HepG2 (cell line): Measurements from ENCODE around the gene BRD1. TPM values are rescaled to one million over a fixed set of nuclear protein-coding genes. Genes with fewer than 3 reads are reported as not detected.

Source experiments
- ATAC-seq: fragments of 200-7000 bp; cut with Tn5 transposase; 3 replicates; pipeline ENCODE4 v1.9.1; 2020; ENCODE audit warnings: mild to moderate bottlenecking, moderate library complexity
- BruUV-seq: library from RNA; stranded (reverse); fragments of 400-500 nt; replicated peaks from 2 replicates; lab custom pipeline; 2021; lab: Mats Ljungman, UMichigan
- CTCF ChIA-PET: fragments of 300-600 bp; formaldehyde crosslinking; extraction: SDS; loops from one replicate; lab custom pipeline; 2021; ENCODE audit warnings: low total read pairs, inconsistent platforms, low intra/inter-chr PET ratio; lab: Yijun Ruan, JAX
- POLR2A ChIA-PET: fragments of 350-600 bp; sonication (Branson Sonifier 250); formaldehyde crosslinking; loops from one replicate; lab custom pipeline; 2020; ENCODE audit warnings: antibody characterized with exemption, inconsistent platforms; lab: Yijun Ruan, JAX
- DNase-seq: peaks from one replicate; pipeline ENCODE4 v3.0.0-alpha.2; 2015; ENCODE audit warnings: low spot score
- FAIRE-seq: peaks from 3 replicates; lab custom pipeline; 2011; peaks lifted over from hg19 to GRCh38; lab: Jason Lieb, UNC
- H2AFZ ChIP-seq: one replicate; pipeline ENCODE4 v1.6.1; 2011; ENCODE audit warnings: low read length, inconsistent platforms
- H3K27ac ChIP-seq: fragments of 300-600 bp; 3 replicates; pipeline ENCODE4 v1.8.0; 2011; ENCODE audit warnings: mixed run types, mild to moderate bottlenecking, mixed read lengths, low read length, inconsistent platforms; ENCODE audit not compliant: insufficient read depth; ENCODE audit errors: extremely low read length
- H3K27me3 ChIP-seq, 2 experiments: fragments of 200-600 bp in 1 of 2; 2 replicates in 1 of 2; 3 replicates in 1 of 2; pipeline versions ENCODE4 v1.6.0 to v1.8.0; 2011; ENCODE audit warnings: low read length in 2 of 2, mild to moderate bottlenecking in 2 of 2, moderate library complexity in 2 of 2, inconsistent platforms in 1 of 2; ENCODE audit not compliant: insufficient read depth in 2 of 2, control insufficient read depth in 1 of 2
- H3K36me3 ChIP-seq, 2 experiments: fragments of 200-600 bp in 1 of 2; replicated peaks in 1 of 2; 2 replicates in 1 of 2; 3 replicates in 1 of 2; pipeline versions ENCODE4 v1.5.1 to v1.8.0; 2011; ENCODE audit warnings: low read length in 2 of 2, inconsistent platforms in 1 of 2; ENCODE audit not compliant: insufficient read depth in 2 of 2, control insufficient read depth in 1 of 2
- H3K4me1 ChIP-seq: 2 replicates; pipeline ENCODE4 v1.5.1; 2012; ENCODE audit warnings: low read length, inconsistent platforms; ENCODE audit not compliant: insufficient read depth
- H3K4me2 ChIP-seq: 2 replicates; pipeline ENCODE4 v1.6.0; 2011; ENCODE audit warnings: low read depth, low read length, inconsistent platforms
- H3K4me3 ChIP-seq, 3 experiments: fragments of 200-600 bp in 1 of 3; sonication (generic), shearing (Covaris generic) in 1 of 3; replicated peaks in 1 of 3; 2 replicates each; pipeline ENCODE4 v1.5.1; 2011 to 2016; ENCODE audit warnings: low read length in 3 of 3, inconsistent platforms in 2 of 3, low read depth in 2 of 3, mild to moderate bottlenecking in 2 of 3, control low read depth in 1 of 3, mixed read lengths in 1 of 3; ENCODE audit not compliant: insufficient read depth in 1 of 3
- H3K79me2 ChIP-seq: one replicate; pipeline ENCODE4 v1.6.1; 2011; ENCODE audit warnings: low read length, inconsistent platforms; ENCODE audit not compliant: insufficient read depth
- H3K9ac ChIP-seq: 2 replicates; pipeline ENCODE4 v1.6.0; 2011; ENCODE audit warnings: mild to moderate bottlenecking, low read depth, low read length, inconsistent platforms; ENCODE audit not compliant: insufficient read depth
- H3K9me3 ChIP-seq: 2 replicates; pipeline ENCODE4 v1.5.1; 2012; ENCODE audit warnings: mild to moderate bottlenecking, low read length
- H4K20me1 ChIP-seq: 2 replicates; pipeline ENCODE4 v1.6.0; 2011; ENCODE audit warnings: inconsistent platforms, mild to moderate bottlenecking, low read length, moderate library complexity; ENCODE audit not compliant: insufficient read depth
- ADNP ChIP-seq: sonication (generic); formaldehyde crosslinking; IDR thresholded peaks from 2 replicates; pipeline ENCODE4 v1.4.0; 2020; ENCODE audit warnings: missing genetic modification reagents
- AGO1 ChIP-seq: fragments of 200-400 bp; formaldehyde crosslinking; IDR thresholded peaks from 2 replicates; pipeline ENCODE4 v1.6.1; 2017; ENCODE audit warnings: mild to moderate bottlenecking, low read depth, low read length, moderate library complexity; ENCODE audit not compliant: poor library complexity, severe bottlenecking
- ARNTL ChIP-seq: sonication (generic); formaldehyde crosslinking; IDR thresholded peaks from 2 replicates; pipeline ENCODE4 v1.4.0; 2020; ENCODE audit warnings: mild to moderate bottlenecking, missing genetic modification reagents
- ASH2L ChIP-seq: fragments of 300-600, 200-600 bp; sonication (generic); IDR thresholded peaks from 2 replicates; pipeline ENCODE4 v1.7.0; 2017; ENCODE audit warnings: low read depth, mild to moderate bottlenecking, moderate library complexity, mixed read lengths, low read length; ENCODE audit not compliant: insufficient read length
- FOXC1 ChIP-seq: sonication (generic); formaldehyde crosslinking; IDR thresholded peaks from 2 replicates; pipeline ENCODE4 v1.8.0; 2022; ENCODE audit warnings: mild to moderate bottlenecking, missing genetic modification reagents, borderline replicate concordance
- KDM6A ChIP-seq: IDR thresholded peaks from 2 replicates; pipeline ENCODE4 v1.6.1; 2016; ENCODE audit warnings: low read depth
- MLLT10 ChIP-seq: sonication (generic); formaldehyde crosslinking; IDR thresholded peaks from 2 replicates; pipeline ENCODE4 v1.4.0; 2020; ENCODE audit warnings: missing genetic modification reagents
- PAWR ChIP-seq: sonication (generic); formaldehyde crosslinking; IDR thresholded peaks from 2 replicates; pipeline ENCODE4 v1.4.0; 2020; ENCODE audit warnings: missing genetic modification reagents, mild to moderate bottlenecking, borderline replicate concordance
- RXRA ChIP-seq: sonication (generic); formaldehyde crosslinking; IDR thresholded peaks from 2 replicates; pipeline ENCODE4 v1.5.1; 2020; ENCODE audit warnings: missing genetic modification reagents
- SMAD9 ChIP-seq: sonication (generic); formaldehyde crosslinking; IDR thresholded peaks from 2 replicates; pipeline ENCODE4 v1.5.1; 2020; ENCODE audit warnings: mild to moderate bottlenecking, missing genetic modification reagents
- SOX5 ChIP-seq: IDR thresholded peaks from 2 replicates; pipeline ENCODE4 v1.6.1; 2016; ENCODE audit warnings: borderline replicate concordance
- SRSF1 ChIP-seq: fragments of 200-400 bp; formaldehyde crosslinking; optimal IDR thresholded peaks from 2 replicates; pipeline ENCODE3; 2017; ENCODE audit warnings: mild to moderate bottlenecking, low read depth, low read length, moderate library complexity
- TMF1 ChIP-seq: sonication (generic); formaldehyde crosslinking; IDR thresholded peaks from 2 replicates; pipeline ENCODE4 v1.8.1; 2022; ENCODE audit warnings: low read depth, missing genetic modification reagents
- ZNF589 ChIP-seq: sonication (generic); formaldehyde crosslinking; conservative IDR thresholded peaks from 2 replicates; pipeline ENCODE4 v1.8.0; 2022; ENCODE audit warnings: mild to moderate bottlenecking, moderate library complexity, missing genetic modification reagents
- ZNF720 ChIP-seq: sonication (generic); formaldehyde crosslinking; IDR thresholded peaks from 2 replicates; pipeline ENCODE4 v1.4.0; 2020; ENCODE audit warnings: missing genetic modification reagents
- ZNF839 ChIP-seq: sonication (generic); formaldehyde crosslinking; IDR thresholded peaks from 2 replicates; pipeline ENCODE4 v1.4.0; 2020; ENCODE audit warnings: missing genetic modification reagents, mild to moderate bottlenecking, borderline replicate concordance
- ZNF878 ChIP-seq: sonication (generic); formaldehyde crosslinking; IDR thresholded peaks from 2 replicates; pipeline ENCODE4 v1.8.1; 2023; ENCODE audit warnings: mild to moderate bottlenecking, missing genetic modification reagents, moderate library complexity
- ZSCAN9 ChIP-seq: IDR thresholded peaks from 2 replicates; pipeline ENCODE4 v1.6.1; 2016; ENCODE audit warnings: borderline replicate concordance
- WGBS: methylation state at CpG from one replicate; pipeline ENCODE4 v1.1.6; 2017; ENCODE audit warnings: low lambda C conversion rate; 5-methylcytosine and 5-hydroxymethylcytosine counted together
- in situ Hi-C: cut with HindIII; loops from 2 replicates; pipeline ENCODE4 v1.10.0; 2017; ENCODE audit warnings: low pct_unique_long_range_greater_than_20kb; ENCODE audit not compliant: extremely low pct_ligation_motif_present
- intact Hi-C: fragments of 100-400 bp; cut with micrococcal nuclease; formaldehyde crosslinking; loops from one replicate; pipeline ENCODE4 v1.10.0; 2022; ENCODE audit not compliant: unreplicated experiment
- polyA plus RNA-seq, 8 experiments: library from polyadenylated mRNA; depleted of rRNA in 3 of 8; stranded (reverse) in 7 of 8; unstranded in 1 of 8; fragments of >200 nt; fragmentation: Illumina TruSeq in 4 of 8; extraction: Trizol in 4 of 8; gene quantifications; 2 replicates each; pipeline versions ENCODE4 v1.2.1 to v1.2.3, GENCODE V29; 2011 to 2016; ENCODE audit warnings: low read depth in 4 of 8, missing spikeins in 1 of 8, mixed read lengths in 1 of 8; ENCODE audit not compliant: insufficient read depth in 1 of 8
- total RNA-seq, 5 experiments: library from RNA; depleted of rRNA; stranded (reverse); fragments of >200 nt; fragmentation: Illumina TruSeq; extraction: Trizol; gene quantifications; 2 replicates each; pipeline ENCODE4 v1.2.3, GENCODE V29; 2016; ENCODE audit warnings: low read depth in 1 of 5
- TF ChIP-seq, protein P1 (sequence below): sonication (generic); formaldehyde crosslinking; IDR thresholded peaks from 2 replicates; pipeline ENCODE4 v1.4.0; 2020; ENCODE audit warnings: missing genetic modification reagents

Gene BRD1
- total and polyA plus RNA-seq, 2 of the 13 experiments (the other 11 are each of a cell fraction or from before 2014, with no cell fraction given): 5.1 to 12.0 TPM

DNA sequence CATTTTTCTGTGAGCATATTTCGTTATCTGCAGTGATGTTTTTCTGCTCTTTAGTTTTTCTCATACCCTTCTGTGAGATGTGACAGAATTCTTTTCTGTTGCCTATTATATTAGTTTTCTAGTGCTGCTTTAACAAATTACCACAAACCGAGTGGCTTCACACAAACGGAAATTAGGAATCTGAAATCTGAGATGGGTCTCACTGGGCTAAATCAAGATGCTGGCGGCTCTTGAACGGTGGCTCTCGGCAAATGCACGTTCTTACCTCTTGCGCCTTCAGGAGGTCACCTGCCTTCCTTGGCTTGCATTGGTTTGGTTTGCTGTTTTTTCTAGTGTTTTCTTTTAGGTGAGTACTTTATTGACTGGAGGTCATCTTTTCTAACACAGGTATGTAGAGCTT, 39.0 kb upstream of the BRD1 start (continued):
- TF ChIP-seq, protein P1, sequence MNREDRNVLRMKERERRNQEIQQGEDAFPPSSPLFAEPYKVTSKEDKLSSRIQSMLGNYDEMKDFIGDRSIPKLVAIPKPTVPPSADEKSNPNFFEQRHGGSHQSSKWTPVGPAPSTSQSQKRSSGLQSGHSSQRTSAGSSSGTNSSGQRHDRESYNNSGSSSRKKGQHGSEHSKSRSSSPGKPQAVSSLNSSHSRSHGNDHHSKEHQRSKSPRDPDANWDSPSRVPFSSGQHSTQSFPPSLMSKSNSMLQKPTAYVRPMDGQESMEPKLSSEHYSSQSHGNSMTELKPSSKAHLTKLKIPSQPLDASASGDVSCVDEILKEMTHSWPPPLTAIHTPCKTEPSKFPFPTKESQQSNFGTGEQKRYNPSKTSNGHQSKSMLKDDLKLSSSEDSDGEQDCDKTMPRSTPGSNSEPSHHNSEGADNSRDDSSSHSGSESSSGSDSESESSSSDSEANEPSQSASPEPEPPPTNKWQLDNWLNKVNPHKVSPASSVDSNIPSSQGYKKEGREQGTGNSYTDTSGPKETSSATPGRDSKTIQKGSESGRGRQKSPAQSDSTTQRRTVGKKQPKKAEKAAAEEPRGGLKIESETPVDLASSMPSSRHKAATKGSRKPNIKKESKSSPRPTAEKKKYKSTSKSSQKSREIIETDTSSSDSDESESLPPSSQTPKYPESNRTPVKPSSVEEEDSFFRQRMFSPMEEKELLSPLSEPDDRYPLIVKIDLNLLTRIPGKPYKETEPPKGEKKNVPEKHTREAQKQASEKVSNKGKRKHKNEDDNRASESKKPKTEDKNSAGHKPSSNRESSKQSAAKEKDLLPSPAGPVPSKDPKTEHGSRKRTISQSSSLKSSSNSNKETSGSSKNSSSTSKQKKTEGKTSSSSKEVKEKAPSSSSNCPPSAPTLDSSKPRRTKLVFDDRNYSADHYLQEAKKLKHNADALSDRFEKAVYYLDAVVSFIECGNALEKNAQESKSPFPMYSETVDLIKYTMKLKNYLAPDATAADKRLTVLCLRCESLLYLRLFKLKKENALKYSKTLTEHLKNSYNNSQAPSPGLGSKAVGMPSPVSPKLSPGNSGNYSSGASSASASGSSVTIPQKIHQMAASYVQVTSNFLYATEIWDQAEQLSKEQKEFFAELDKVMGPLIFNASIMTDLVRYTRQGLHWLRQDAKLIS: no peak
- TF ChIP-seq ZSCAN9 (CRISPR knock-in tag) (no peak), ARNTL (CRISPR knock-in tag) (no peak), ZNF839 (CRISPR knock-in tag) (no peak)
- TF ChIP-seq, all 625 proteins: peak for 0

DNA sequence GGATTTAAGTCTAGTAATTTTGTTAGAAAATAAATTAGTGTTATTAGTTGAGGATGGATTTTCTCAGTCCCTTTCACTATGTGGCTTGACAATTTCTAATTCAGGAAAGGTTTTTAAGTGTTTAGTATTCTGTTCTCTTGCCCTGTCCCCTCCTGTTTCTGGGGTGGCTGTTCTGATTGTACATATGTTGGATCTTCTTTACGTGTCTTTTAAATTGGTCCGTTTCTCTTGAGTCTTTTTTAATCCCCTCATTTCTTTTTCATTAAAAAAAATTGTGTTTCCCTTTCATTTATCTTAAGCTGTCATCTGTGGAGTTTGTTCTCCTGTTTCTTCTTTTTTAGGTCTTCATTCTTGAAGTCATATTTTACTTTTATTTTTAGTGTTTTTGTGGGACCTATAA, 38.5 kb upstream of the BRD1 start:
- FAIRE-seq: no peak
- 47% methylated on average over 2 of the region's 2 CpGs for WGBS

More for the DNA sequence above, 38.5 kb upstream of the BRD1 start:
- no peak for ATAC-seq
- no peak for DNase-seq
- Histone ChIP-seq H3K79me2 (peaks cover 84% of the 10 kb centered on the region), H3K9ac (no peak overlapping the region), H3K27ac (no peak overlapping the region), H3K27me3 (no peaks in the 10 kb centered on the region), H3K4me3 (no peak overlapping the region), H2AFZ (no peak overlapping the region), H3K9me3 (peaks cover 14% of the 10 kb centered on the region), H3K4me1 (peaks cover 33% of the 10 kb centered on the region), H3K4me2 (no peak overlapping the region), H4K20me1 (peaks cover 9% of the 10 kb centered on the region; the same call in 1 of the 2 replicates), H3K36me3 (no peaks in the 10 kb centered on the region; a peak in 1 of 5 replicates)
- in situ Hi-C loops: no loop called here
- CTCF ChIA-PET: no interaction called here
- no TSS peak for BruUV-seq
- TF ChIP-seq KDM6A (CRISPR knock-in tag) (no peak), RXRA (CRISPR knock-in tag) (no peak), SMAD9 (CRISPR knock-in tag) (no peak), ZNF720 (CRISPR knock-in tag) (no peak), FOXC1 (CRISPR knock-in tag) (no peak), ADNP (no peak), PAWR (CRISPR knock-in tag) (no peak), SRSF1 (no peak), TMF1 (CRISPR knock-in tag) (no peak), ZNF878 (CRISPR knock-in tag) (no peak), SOX5 (CRISPR knock-in tag) (no peak), ASH2L (no peak), ZNF589 (no peak), MLLT10 (no peak), AGO1 (no peak)
- intact Hi-C loops: no loop called here
- POLR2A ChIA-PET: no interaction called here
